Activated naive CD4-positive, alpha-beta T cell treated with anti-CD3 and anti-CD28 coated beads for 36 hours (primary cell): Measurements from ENCODE around the gene ST7. TPM values are rescaled to one million over a fixed set of nuclear protein-coding genes. Genes with fewer than 3 reads are reported as not detected.

Experiments used
- CTCF ChIA-PET: fragments of 350-600 bp; sonication (Branson Sonifier 250); formaldehyde crosslinking; loops from one replicate; lab custom pipeline; 2021; ENCODE audit warnings: antibody characterized with exemption; lab: Charles Lee
- DNase-seq: peaks from one replicate; pipeline ENCODE4 v3.0.0-alpha.2; 2020
- H3K27ac Mint-ChIP-seq: one replicate; pipeline ENCODE4 v1.8.0; 2021; ENCODE audit warnings: mild to moderate bottlenecking, mixed read lengths
- H3K27me3 Mint-ChIP-seq: one replicate; pipeline ENCODE4 v1.8.0; 2021; ENCODE audit warnings: low read depth, mixed read lengths
- H3K36me3 Mint-ChIP-seq: one replicate; pipeline ENCODE4 v1.8.0; 2021; ENCODE audit warnings: low read depth, mixed read lengths
- H3K4me1 Mint-ChIP-seq: one replicate; pipeline ENCODE4 v1.8.0; 2021; ENCODE audit warnings: low read depth, mixed read lengths
- H3K4me3 Mint-ChIP-seq: one replicate; pipeline ENCODE4 v1.8.0; 2021; ENCODE audit warnings: mild to moderate bottlenecking, moderate library complexity, mixed read lengths
- H3K9me3 Mint-ChIP-seq: one replicate; pipeline ENCODE4 v1.8.0; 2021; ENCODE audit warnings: mixed read lengths
- intact Hi-C: fragments of 100-400 bp; cut with micrococcal nuclease; formaldehyde crosslinking; loops from one replicate; pipeline ENCODE4 v1.15.1; 2023
- total RNA-seq, 2 experiments: library from RNA; stranded (reverse); gene quantifications; one replicate each; pipeline ENCODE4 v1.2.3, GENCODE V29; 2021

ST7 gene
- total RNA-seq, 2 experiments from 2014 or later: 4.1 to 5.2 TPM

DNA sequence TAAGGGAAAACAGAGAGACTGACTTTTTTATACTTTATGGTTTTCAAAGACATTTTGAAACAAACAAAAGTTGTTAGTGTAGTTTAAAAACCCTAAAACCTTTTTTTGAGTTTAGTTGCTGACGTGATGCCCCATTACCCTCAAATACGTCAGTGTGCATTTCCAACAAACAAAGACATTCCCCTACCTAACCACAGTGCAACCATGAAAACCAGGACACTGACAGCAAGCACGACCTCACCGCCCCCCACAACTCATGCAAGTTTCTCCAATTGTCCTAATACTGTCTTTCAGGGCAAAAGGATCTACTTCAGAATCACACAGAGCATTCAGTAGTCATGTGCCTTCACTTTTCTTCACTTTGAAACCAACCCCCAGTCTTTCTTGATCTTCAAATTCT is 294.5 kb downstream of the ST7 start:
- H3K4me1 Mint-ChIP-seq: no peaks in the 10 kb centered on the region
- no peaks in the 10 kb centered on the region for H3K36me3 Mint-ChIP-seq
- no peak overlapping the region for H3K27ac Mint-ChIP-seq
- no peak overlapping the region for H3K4me3 Mint-ChIP-seq
- peaks cover 2% of the 10 kb centered on the region for H3K9me3 Mint-ChIP-seq
- intact Hi-C loops: no loop called here
- peaks cover 3% of the 10 kb centered on the region for H3K27me3 Mint-ChIP-seq
- CTCF ChIA-PET: no interaction called here
- no peak for DNase-seq

DNA sequence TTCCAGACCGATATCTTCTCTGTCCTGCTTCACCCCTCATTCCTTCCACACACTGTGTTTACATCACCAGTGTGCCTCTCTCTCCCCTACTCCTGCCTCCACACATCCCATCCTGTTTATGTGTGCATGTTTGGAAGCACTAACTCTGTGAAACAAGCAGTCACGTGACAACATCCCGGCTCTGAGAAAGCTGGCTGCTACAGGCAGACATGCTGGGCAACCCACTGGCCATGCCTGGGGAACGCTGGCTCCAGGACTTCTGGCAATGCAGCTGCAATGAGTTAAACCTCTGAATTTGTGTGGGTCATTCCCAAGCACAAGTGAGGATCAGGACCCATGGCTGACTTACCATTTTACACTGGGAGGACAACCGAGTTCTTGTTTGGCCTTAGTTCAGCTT is 295.5 kb downstream of the ST7 start:
- Mint-ChIP-seq H3K27me3 (peaks cover 2% of the 10 kb centered on the region), H3K4me3 (no peak overlapping the region), H3K27ac (no peak overlapping the region), H3K4me1 (no peaks in the 10 kb centered on the region), H3K36me3 (no peaks in the 10 kb centered on the region), H3K9me3 (peaks cover 2% of the 10 kb centered on the region)
- CTCF ChIA-PET: no interaction called here
- DNase-seq: no peak
- intact Hi-C loops: no loop called here

DNA sequence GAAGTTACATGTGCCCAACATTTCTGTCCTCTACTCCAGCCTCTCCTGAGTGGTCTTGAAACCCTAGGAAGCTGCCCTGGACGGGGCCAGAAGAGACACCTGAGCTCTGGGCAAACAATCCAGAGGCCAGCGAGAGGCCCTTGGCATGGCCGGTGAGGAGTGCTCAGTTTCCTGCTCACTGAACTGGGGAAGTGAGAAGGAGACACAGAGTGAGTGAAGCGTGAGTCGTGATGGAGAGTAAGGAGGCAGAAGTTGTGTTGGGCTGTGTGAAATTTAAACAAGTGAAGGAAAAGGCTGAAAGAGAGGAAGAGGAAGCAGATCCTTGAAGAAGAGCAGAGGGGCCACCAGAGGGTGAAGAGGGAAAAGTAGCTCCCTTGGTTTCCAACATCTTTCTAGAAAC is 296.4 kb downstream of the ST7 start:
- intact Hi-C loops: no loop called here
- H3K4me3 Mint-ChIP-seq: no peak overlapping the region
- DNase-seq: no peak
- peaks cover 5% of the 10 kb centered on the region for H3K27me3 Mint-ChIP-seq
- peaks cover 2% of the 10 kb centered on the region for H3K9me3 Mint-ChIP-seq
- CTCF ChIA-PET: interaction anchor here (0.6 kb wide), 1 partner anchor 13 kb away, joined by 4 read pairs; no protein-coding TSS in a partner anchor
- no peaks in the 10 kb centered on the region for H3K36me3 Mint-ChIP-seq
- H3K27ac Mint-ChIP-seq: no peak overlapping the region
- no peaks in the 10 kb centered on the region for H3K4me1 Mint-ChIP-seq

DNA sequence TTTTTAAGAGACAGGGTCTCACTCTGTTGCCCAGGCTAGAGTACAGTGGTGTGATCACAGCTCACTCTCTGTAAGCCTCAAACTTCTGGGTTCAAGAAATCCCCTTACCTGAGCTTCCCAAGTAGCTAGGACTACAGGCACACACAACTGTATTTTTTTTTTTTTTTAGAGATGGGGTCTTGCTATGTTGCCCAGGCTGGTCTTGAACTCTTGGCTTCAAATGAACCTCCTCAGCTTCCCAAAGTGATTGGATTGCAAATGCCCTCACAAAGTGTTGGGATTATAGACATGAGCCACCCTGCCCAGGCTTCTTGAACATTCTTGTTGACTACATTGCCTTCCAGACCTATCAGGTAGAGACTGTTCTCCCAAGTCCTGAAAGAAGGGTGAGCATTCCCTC is 296.9 kb downstream of the ST7 start:
- H3K4me3 Mint-ChIP-seq: no peak overlapping the region
- H3K27ac Mint-ChIP-seq: no peak overlapping the region
- H3K36me3 Mint-ChIP-seq: no peaks in the 10 kb centered on the region
- peaks cover 2% of the 10 kb centered on the region for H3K9me3 Mint-ChIP-seq
- CTCF ChIA-PET: interaction anchor here (0.6 kb wide), 1 partner anchor 13 kb away, joined by 4 read pairs; no protein-coding TSS in a partner anchor
- DNase-seq: no peak
- H3K4me1 Mint-ChIP-seq: no peaks in the 10 kb centered on the region
- intact Hi-C loops: no loop called here
- peaks cover 5% of the 10 kb centered on the region for H3K27me3 Mint-ChIP-seq

DNA sequence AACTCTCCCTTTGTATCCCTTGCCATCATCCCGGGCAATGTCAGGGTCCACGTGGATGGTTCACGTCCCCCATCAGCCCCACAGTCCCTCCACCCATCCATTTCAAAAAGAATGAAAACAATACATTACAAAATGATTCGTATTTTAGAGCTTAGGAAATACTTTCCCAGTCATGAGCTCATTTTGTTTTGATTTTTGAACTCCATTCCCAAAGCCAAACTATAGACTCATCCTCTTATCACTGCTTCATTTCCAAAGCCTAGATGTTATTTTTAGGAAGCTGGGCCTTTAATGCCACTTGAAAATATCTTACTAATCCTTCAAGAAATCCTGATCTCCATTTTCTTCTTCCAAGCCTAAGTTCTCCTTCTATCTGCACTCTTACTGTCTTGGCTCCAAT is 297.5 kb downstream of the ST7 start:
- intact Hi-C loops: no loop called here
- no peaks in the 10 kb centered on the region for H3K4me1 Mint-ChIP-seq
- H3K27me3 Mint-ChIP-seq: peaks cover 5% of the 10 kb centered on the region
- no peaks in the 10 kb centered on the region for H3K9me3 Mint-ChIP-seq
- CTCF ChIA-PET: no interaction called here
- H3K27ac Mint-ChIP-seq: no peak overlapping the region
- no peak for DNase-seq
- H3K4me3 Mint-ChIP-seq: no peak overlapping the region
- H3K36me3 Mint-ChIP-seq: no peaks in the 10 kb centered on the region

DNA sequence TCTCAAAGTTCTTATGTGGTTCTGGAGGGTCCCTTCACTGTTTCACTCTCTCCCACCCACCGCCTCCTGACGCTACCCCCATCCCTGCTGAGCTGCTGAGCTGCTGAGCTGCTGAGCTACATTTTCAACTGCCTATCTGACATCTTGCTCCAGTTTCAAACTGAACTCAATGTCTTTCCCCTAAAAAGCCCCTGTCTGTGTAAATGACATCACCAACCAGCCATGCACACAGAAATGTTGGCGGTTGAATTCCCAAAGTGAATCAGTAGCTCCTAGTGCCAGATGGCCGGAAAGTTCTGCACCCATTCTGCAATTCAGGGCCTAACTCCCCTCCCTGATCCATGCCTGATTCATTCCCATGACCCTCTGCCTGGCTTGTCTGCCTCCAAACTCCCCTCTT is 298.4 kb downstream of the ST7 start:
- intact Hi-C loops: no loop called here
- Mint-ChIP-seq H3K27me3 (peaks cover 5% of the 10 kb centered on the region), H3K27ac (no peak overlapping the region), H3K4me3 (no peak overlapping the region), H3K9me3 (no peaks in the 10 kb centered on the region), H3K36me3 (no peaks in the 10 kb centered on the region), H3K4me1 (no peaks in the 10 kb centered on the region)
- CTCF ChIA-PET: interaction anchor here (1.1 kb wide), 1 partner anchor 39 kb away, joined by 3 read pairs; no protein-coding TSS in a partner anchor
- no peak for DNase-seq

DNA sequence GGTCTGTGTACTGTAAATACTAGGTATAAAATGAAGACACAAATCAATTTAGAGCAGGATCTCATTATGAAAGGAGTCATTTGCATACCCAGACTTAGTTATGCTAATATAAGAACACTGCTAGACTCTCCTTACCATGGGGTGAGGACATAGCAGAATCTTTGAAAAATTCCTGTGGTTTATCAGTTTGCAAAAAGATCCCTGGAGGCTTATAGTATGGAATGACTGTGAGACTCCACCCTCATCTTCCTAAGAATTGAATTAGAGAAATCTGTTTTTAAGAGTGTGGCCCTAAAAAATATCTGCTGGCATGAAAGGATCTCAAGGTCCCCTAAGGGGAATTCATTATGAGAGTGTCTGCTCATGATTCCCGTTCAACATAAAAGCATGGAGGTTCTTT is 306.3 kb downstream of the ST7 start:
- H3K4me3 Mint-ChIP-seq: no peak overlapping the region
- H3K9me3 Mint-ChIP-seq: no peaks in the 10 kb centered on the region
- CTCF ChIA-PET: no interaction called here
- peaks cover 2% of the 10 kb centered on the region for H3K27me3 Mint-ChIP-seq
- H3K27ac Mint-ChIP-seq: no peak overlapping the region
- H3K36me3 Mint-ChIP-seq: no peaks in the 10 kb centered on the region
- no peaks in the 10 kb centered on the region for H3K4me1 Mint-ChIP-seq
- intact Hi-C loops: no loop called here
- DNase-seq: no peak

DNA sequence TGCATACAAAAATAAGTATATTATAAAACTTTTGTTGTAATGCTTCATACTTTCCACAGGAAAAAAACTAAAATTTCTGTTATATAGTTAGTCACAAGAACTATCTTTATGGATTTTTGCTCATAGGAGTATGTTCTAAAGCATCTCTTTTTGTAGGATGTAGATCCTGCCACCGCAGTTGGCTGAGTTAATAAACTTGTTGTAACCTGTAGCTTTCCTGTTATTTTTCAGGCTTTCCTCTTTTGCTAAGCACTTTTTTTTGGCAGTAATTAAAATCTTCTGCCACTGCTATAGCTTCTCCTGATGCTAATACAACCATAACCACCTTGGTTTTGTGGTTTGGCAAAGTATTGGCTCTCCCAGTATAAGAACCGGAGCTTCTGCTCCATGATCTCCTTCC is 309.2 kb downstream of the ST7 start:
- Mint-ChIP-seq H3K4me3 (no peak overlapping the region), H3K27ac (no peak overlapping the region), H3K4me1 (no peaks in the 10 kb centered on the region), H3K36me3 (no peaks in the 10 kb centered on the region), H3K9me3 (no peaks in the 10 kb centered on the region), H3K27me3 (peaks cover 4% of the 10 kb centered on the region)
- no peak for DNase-seq
- CTCF ChIA-PET: no interaction called here
- intact Hi-C loops: no loop called here

DNA sequence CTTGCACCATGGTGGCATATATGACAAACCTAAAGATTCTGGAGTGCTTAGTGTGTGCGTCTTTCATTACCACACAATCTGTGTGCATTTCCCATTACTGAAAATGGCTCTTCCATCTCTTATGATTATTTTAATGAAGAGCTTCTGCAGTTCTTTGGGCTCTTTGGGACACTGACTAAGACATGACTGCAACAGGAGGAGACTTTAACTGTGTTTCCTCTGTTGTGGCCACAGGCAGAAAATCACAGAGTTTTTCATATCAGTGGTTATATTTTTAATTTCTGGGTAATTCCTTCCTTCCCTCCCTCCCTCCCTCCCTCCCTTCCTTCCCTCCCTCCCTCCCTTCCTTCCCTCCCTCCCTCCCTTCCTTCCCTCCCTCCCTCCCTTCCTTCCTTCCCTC is 311.4 kb downstream of the ST7 start:
- Mint-ChIP-seq H3K36me3 (no peaks in the 10 kb centered on the region), H3K27ac (no peak overlapping the region), H3K9me3 (no peaks in the 10 kb centered on the region), H3K4me1 (peaks cover 7% of the 10 kb centered on the region), H3K4me3 (no peak overlapping the region), H3K27me3 (peaks cover 2% of the 10 kb centered on the region)
- intact Hi-C loops: no loop called here
- CTCF ChIA-PET: no interaction called here
- DNase-seq: no peak

DNA sequence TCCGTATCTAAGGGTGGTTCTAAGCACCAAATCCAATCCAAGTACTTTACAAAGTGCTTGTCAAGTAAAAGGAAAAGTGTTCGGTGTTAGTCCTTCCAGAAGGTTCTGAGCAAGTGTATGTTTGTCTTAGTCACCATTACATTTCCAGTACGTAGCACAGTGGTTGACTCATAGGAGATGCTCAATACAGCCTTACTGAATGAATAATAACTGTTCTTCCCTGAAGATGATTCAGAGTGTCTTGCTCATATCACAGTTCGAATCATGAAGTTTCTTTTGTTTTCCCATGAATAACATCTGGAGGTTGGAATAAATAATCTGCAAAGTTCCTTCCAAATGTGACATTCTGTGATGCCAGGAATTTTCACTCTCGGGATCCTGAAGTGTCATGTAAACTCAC is 316.1 kb downstream of the ST7 start:
- no peak overlapping the region for H3K4me3 Mint-ChIP-seq
- peaks cover 8% of the 10 kb centered on the region for H3K27me3 Mint-ChIP-seq
- peaks cover 7% of the 10 kb centered on the region for H3K4me1 Mint-ChIP-seq
- CTCF ChIA-PET: no interaction called here
- intact Hi-C loops: no loop called here
- no peaks in the 10 kb centered on the region for H3K9me3 Mint-ChIP-seq
- H3K36me3 Mint-ChIP-seq: no peaks in the 10 kb centered on the region
- DNase-seq: no peak
- H3K27ac Mint-ChIP-seq: no peak overlapping the region

DNA sequence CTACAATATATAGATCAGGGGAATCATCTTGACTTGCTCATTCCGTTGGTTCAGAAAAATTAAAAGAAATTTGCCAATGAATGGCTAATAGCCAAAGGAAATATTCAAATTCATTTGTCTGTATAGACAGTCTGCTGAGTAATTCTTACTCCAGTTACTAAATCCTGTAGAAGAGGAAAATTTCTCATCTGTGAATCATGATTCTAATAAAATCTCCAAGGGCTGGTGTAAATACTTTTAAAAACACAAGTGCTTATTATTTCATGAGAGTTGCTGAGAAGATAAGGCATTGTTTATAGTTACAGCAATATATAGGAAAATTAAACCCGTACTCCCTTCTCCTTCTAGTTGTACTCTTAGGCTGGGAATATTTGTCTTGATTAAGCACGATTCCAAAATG is 316.6 kb downstream of the ST7 start:
- H3K27me3 Mint-ChIP-seq: peaks cover 8% of the 10 kb centered on the region
- no peaks in the 10 kb centered on the region for H3K9me3 Mint-ChIP-seq
- no peak for DNase-seq
- intact Hi-C loops: no loop called here
- H3K27ac Mint-ChIP-seq: no peak overlapping the region
- H3K36me3 Mint-ChIP-seq: no peaks in the 10 kb centered on the region
- no peak overlapping the region for H3K4me3 Mint-ChIP-seq
- peaks cover 7% of the 10 kb centered on the region for H3K4me1 Mint-ChIP-seq
- CTCF ChIA-PET: no interaction called here

DNA sequence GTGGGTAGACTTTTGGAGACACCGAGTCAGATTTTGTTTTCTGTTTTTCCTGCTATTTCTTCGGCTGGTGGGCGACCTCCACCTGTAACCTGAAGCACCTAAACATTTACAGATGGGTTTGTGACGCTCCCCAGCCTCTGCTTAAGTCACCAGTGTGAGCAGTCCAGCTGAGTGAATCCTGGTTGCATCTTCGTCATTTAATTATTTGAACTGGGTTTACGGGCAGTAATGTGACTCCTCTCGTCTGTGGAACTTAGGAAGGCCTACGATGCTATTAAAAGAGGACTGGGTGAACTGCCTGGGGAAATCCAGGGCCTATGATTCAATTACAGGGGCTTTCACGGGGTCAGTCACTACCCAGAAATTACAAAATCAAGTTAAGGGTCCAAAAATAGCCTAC is 317.1 kb downstream of the ST7 start:
- CTCF ChIA-PET: no interaction called here
- intact Hi-C loops: no loop called here
- Mint-ChIP-seq H3K4me3 (no peak overlapping the region), H3K9me3 (no peaks in the 10 kb centered on the region), H3K27ac (no peak overlapping the region), H3K4me1 (peaks cover 7% of the 10 kb centered on the region), H3K36me3 (no peaks in the 10 kb centered on the region), H3K27me3 (peaks cover 8% of the 10 kb centered on the region)
- no peak for DNase-seq

DNA sequence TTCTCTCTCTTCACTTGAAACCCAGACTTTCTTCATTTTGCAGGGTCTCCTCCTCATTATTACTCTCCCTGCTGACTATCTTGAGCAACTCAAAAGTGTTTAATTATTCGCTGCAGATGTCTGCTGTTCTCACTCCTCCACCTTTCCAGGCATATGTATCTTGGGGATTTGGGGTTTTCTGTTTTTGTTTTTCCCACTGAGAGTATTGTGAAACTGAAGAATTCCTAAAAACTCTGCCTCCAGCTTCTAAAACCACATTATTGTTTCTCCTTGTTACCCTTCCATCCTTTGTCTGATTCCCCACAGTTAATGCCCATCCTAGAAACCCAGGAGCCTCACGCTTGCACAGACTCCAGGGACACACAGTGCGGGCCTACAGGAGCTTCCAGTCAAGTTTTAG is 318.3 kb downstream of the ST7 start:
- Mint-ChIP-seq H3K27ac (no peak overlapping the region), H3K36me3 (no peaks in the 10 kb centered on the region), H3K9me3 (no peaks in the 10 kb centered on the region), H3K27me3 (peaks cover 6% of the 10 kb centered on the region), H3K4me1 (peaks cover 7% of the 10 kb centered on the region), H3K4me3 (no peak overlapping the region)
- intact Hi-C loops: no loop called here
- no peak for DNase-seq
- CTCF ChIA-PET: no interaction called here
